Stimulated activated CD8-positive, alpha-beta memory T cell treated with anti-CD3 and anti-CD28 coated beads, Interleukin-15, amount 100 ng/mL, for 24 hours (primary cell): ENCODE measurements around the gene DNM2.
"Not testable (repeated sequence)": the region's sequence is repeated elsewhere in the genome, so short reads cannot be mapped to it uniquely, and the experiment has no call there.

ENCODE experiments used
- DNase-seq: peaks from one replicate; pipeline ENCODE4 v3.0.0-alpha.2; 2020; ENCODE audit warnings: low read depth

DNM2 gene

DNA sequence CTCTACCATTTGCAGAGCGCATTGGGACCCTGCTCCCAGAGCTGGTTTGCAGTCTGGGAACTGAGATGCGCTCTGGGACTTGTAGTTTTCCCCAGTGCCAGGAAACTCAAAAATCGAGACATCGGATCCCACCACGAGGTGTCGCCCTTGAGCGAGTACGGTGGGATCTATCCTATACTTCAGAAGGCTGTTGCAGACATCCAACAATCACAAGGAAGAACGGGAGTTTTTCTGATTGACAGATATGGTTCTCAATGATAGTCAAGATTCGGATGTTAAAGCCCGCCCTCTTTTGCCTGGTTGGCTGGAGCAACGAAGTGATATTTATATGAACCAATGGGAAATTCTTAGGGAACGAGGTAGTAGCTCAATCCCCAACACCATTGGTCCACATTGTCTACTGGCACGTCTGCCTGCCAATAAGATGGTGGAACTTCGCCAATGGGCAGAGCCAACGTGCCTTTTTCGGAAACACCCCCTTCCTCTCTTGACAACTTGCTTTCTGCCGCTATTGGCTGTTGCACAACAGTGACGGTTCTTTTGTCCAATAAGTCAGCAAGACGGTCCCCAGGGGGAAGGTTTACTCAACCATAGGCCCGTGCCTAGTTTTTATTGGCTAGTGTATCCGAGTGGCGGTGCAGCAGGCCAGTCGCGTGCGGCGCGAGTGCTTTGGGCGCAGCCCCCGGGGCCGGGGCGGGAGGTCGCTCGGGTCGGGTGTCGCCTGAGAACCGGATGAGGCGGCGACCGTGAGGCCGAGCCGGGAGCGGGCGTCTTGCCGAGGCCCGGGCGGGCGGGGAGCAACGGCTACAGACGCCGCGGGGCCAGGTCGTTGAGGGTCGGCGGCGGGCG lies at the start of gene DNM2:
DNM2 (plus strand) TSS at position 724 of the 849 bp plus-strand sequence. CDS start 164 bp downstream, outside the sequence.
- DNase-seq, result peak; percentile 95

DNA sequence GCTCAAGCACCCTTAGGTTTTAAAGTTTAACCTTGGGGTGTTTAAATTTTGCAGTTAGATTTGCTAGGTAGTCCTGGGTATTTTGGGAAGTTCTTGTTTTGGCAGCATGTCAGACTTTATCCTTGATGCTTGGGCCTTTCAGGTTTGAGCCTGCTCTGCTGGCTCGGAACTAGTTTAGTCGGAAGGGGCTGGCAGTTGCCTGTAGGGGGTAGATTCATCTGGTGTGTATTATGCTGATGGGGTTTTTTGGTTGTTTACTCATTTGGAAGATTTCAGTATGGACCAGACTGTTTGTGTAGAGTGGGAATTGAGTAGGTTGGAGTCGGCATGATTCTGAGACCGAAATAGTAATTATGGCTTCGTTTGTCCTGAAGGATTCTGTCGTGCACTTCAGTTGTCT lies 48.6 kb upstream of the DNM2 start:
- DNase-seq, result no peak

DNA sequence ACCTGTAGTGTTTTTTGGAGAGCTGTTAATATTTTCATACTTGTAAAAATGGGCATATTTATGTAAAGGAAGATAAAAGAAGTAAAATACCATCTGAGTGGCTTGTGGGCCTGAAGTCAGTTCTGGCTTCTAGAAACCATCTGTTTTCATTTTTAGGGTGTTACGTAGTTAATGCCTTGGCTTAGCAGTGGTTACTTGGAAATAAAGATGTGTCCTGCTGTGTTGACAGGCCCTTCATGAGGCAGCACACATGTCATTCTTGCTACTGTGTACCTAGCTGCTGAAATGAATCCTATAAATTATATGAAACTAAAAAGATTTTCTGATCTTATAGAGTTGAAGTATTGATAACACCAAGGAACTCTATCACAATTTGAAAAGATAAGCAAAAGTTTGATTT lies 47.7 kb upstream of the DNM2 start:
- no peak for DNase-seq

DNA sequence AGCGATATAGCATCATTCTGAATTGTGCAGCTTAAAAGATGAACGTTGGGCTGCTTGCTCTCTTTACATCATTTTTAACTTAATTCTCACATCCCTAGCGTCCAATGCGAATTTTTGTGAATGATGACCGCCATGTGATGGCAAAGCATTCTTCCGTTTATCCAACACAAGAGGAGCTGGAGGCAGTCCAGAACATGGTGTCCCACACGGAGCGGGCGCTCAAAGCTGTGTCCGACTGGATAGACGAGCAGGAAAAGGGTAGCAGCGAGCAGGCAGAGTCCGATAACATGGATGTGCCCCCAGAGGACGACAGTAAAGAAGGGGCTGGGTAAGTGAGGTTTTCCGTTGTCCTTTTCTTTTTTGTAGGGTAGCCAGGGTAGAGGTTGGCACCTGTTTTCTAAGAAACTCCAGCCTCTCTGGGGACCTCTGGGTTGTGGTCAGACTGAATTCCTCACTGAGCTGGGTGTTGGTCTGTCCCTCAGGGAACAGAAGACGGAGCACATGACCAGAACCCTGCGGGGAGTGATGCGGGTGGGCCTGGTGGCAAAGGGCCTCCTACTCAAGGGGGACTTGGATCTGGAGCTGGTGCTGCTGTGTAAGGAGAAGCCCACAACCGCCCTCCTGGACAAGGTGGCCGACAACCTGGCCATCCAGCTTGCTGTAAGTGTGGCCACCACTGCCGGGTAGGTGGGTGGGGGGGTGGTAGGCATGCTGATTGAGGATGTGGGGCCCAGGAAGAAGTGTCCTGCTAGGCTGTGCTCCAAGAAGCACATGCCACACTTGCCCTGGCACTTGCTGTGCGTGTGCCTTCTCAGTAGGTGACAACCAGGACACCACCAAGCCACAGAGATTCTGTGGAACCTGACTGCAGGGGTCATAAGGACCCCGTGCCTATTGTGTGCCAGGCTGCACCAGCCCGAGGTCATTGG lies 46.7 kb upstream of the DNM2 start:
- DNase-seq, result no peak

DNA sequence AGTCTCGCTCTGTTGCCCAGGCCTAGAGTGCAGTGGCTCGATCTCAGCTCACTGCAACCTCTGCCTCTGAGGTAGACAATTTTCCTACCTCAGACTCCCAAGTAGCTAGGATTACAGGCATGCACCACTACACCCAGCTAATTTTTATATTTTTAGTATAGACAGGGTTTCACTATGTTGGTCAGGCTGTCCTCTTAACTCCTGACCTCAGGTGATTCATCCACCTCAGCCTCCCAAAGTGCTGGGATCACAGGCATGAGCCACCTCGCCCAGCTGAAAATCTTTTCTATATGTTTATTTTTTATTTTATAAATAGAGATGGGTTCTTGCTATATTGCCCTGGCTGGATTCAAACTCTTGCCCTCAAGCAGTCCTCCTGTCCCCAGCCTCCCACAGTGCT lies 46.0 kb upstream of the DNM2 start:
- DNase-seq, result not testable (repeated sequence)

DNA sequence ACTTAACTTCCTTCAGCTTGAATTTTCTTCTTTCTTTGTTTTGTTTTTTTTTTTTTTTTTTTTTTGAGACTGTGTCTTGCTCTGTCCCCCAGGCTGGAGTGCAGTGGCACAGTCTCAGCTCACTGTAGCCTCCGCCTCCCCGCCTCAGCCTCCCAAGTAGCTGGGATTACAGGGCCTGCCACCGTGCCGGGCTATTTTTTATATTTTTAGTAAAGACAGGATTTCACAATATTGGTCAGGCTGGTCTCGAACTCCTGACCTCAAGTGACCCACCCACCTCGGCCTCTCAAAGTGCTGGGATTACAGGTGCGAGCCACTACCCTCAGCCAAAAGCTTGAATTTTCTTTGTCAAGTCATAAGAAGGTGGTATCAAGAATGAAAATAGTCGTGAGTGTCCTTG lies 42.7 kb upstream of the DNM2 start:
- not testable (repeated sequence) for DNase-seq

DNA sequence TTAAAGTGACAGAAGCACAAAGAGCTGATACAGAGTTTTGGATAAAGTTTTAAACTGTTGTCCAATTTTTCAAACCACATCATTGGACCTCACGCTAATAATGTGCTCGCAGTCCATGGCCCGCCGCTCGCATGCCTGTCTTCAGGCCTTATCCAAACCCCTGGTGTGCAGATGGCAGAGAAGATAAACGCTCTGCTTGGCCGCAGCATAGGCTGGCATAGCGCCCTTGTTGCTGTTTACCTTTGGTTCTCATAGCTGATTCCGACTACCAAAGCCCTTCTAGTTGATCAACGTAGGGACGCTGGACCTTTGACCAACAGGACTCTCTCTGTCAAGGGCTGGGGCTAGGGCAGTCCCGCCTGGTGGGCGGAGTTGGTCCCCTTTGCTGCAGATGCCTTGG lies 40.1 kb upstream of the DNM2 start:
- DNase-seq, result no peak

DNA sequence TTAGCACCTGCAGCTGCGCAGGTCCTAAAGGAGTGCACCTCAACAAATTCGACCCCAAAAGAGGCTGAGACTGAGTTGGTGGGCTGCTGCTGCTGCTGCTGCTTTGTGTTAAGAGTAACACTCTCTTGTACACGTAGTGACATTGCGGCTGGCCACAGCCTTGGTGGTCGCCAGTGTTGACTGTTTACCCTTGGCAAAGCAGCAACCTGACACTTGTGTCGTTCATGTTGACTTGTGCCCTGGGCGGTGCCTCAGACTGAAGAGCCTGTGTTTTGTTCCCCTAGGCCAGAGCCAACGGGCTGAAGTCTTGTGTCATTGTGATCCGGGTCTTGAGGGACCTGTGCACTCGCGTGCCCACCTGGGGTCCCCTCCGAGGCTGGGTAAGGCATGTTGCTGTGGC lies 39.1 kb upstream of the DNM2 start:
- DNase-seq, result no peak

DNA sequence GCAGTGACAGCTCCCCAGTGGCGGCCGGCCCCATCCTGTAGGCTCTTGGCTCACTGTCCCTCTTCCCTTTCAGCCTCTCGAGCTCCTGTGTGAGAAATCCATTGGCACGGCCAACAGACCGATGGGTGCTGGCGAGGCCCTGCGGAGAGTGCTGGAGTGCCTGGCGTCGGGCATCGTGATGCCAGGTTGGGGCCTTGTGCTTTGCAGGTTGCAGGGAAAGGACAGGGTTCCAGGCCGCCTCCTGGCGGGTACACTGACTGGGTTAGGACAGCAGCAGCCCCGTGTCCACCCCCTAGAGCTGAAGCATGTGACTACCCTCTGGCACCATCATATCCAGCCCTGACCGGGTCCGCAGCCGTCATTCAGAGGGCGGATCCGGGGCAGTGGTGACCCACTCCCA lies 38.1 kb upstream of the DNM2 start:
- no peak for DNase-seq

DNA sequence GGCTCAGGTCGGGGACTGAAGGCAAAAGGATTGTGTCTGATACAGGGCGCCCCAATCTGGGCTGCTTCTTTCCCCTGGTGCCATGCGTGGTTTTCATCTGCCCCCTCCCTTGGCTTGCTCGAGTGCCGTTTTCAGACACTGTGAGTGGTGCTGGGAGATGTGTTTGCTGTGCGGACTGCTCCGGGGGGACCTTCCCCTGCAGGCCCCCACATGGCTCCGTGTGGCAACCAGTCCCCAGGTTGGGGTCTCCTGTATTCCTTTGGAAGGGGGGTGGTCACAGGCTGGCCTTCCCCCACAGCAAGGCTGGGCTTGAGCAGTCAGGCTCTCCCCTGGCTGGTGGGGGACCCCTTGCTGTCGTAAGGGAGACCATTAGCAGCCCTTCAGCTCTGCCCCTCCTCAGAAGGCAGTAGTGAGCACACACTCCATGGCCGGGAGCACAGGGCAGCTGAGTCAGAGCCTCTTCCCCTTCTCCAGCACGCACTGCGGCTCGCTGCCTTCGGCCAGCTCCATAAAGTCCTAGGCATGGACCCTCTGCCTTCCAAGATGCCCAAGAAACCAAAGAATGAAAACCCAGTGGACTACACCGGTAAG lies 37.2 kb upstream of the DNM2 start:
- DNase-seq, result no peak

DNA sequence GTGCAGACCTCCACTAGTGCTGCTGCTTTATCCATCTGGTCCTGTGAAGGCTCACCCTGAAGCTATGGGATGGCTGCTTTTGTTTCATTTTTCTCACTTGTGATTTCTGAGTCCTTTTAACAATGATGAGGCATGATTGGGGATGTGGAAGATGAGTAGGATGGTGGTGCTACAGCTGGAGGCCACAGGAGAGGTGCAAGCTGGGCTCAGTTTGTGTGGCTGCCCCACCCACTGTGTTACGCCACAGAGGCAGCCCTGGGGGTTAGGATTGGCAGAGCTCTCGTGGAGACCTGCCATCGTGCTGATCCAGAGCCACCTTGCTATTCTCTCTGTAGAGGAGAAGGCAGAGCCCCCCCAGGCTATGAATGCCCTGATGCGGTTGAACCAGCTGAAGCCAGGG lies 36.2 kb upstream of the DNM2 start:
- no peak for DNase-seq

DNA sequence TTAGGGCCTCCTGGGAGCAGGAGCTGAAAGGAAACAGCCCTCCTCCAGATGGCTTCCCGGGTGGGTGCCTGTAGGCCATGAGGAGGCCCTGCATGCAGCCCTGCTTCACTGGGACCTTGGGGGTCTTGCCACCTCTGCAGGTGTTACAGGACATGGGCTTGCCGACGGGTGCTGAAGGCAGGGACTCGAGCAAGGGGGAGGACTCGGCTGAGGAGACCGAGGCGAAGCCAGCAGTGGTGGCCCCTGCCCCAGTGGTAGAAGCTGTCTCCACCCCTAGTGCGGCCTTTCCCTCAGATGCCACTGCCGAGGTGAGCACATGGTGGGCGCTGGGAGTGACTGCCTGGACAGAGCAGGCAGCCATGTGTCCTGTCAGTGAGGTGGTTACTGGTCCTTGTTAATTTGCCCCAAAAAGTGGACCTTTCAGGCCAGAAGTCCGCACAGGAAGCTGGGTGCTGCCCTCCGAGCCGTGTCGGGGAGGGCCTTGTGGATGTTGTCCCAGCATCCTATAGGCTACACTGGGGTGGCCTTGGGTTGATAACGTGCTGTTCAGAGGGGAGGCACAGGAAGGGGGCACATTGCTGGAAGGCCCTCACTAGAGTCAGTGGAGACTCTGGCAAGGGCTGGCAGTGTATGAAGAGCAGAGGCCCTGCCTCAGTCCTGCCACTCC lies 35.3 kb upstream of the DNM2 start:
- no peak for DNase-seq

DNA sequence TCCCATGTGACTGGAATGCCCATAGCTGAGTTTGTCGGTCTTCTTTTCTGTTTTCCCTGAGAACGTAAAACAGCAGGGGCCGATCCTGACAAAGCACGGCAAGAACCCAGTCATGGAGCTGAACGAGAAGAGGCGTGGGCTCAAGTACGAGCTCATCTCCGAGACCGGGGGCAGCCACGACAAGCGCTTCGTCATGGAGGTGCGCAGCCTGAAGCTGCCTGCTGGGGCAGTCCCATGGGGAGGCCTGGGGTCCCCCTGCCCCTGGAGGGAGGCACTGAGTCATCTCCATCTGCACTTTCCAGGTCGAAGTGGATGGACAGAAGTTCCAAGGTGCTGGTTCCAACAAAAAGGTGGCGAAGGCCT lies 34.8 kb upstream of the DNM2 start:
- no peak for DNase-seq

DNA sequence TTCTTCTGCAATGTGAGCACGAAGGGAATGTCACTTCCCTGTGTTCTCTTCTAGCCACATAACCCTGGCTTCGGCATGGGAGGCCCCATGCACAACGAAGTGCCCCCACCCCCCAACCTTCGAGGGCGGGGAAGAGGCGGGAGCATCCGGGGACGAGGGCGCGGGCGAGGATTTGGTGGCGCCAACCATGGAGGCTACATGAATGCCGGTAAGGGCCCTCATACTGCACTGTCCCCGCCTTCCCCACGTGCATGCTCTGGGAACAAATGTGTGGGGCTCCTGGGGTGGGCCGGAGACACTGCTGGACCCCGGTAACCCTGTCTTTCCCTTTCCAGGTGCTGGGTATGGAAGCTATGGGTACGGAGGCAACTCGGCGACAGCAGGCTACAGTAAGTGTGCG lies 34.3 kb upstream of the DNM2 start:
- DNase-seq, result no peak

DNA sequence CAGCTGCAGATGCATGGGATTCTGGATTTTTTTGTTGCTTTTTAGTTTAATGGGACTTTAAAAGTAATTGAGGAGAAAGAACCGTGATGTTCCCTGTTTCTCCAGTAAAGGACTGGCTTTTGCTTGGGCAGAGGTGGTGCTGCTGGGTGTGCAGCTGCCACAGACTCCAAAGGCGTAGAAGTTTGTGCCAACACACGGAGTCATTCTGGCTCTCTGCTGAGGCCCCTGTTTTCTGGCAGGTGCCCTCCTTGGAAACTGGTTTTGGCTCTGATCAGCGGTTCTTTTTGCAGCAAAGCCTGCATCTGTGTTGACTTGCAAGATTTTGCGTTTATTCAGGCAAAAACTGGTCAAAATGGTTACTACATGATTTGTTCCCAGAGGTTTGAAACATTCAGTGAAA lies 32.7 kb upstream of the DNM2 start:
- no peak for DNase-seq

DNA sequence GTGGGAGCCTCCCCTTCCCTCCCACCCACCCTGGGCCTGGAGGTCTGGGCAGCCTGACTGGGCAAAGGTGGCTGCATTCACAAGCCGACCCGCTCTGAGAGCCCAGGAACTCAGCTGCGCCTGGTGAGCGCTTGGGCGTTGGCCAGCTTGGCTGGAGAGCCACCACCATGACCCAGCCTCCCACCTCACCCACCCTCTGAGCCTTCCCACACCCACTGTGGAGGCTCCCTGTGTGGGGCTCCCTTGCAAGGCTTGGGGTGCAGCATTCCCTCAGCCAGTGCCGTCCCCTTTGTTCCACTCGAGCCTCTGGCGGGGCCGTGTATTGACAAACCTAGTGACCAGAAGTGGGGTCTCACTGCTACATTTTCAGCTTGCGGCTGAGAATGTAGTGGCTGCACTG lies 31.7 kb upstream of the DNM2 start:
- DNase-seq, result no peak

DNA sequence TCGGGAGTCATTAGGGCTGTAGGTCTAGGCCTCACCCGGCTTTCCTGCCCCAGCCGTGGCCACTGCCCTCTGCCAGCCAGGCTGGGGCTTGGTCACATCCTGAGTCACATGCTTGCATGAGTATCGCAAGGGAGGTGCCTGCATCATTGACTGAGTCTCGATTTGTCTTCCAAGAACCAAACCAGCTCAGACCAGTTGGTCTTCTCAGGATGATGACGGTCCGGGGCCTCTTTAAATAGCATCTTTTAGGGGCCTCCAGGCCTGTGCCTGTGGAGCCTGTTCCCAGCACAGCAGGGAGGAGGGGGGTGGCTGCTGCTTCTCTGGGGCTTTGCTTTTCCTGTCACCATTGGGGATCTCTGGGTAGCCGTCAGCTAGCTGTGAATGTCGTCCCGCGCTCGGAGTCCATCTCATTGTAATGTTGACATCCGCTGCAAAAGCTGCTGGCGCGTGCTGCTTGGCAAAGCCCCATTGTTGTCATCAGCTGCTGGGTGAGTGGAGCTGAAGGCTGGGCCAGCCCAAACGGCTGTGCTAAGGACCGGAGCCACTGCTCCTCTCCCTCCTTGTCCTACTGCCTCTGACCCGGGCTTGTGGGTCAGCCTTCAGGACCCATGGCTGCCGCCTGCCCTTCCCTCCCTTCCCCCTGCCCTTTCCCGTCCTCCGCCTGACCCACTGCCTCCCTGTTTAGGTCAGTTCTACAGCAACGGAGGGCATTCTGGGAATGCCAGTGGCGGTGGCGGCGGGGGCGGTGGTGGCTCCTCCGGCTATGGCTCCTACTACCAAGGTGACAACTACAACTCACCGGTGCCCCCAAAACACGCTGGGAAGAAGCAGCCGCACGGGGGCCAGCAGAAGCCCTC lies 31.0 kb upstream of the DNM2 start:
- no peak for DNase-seq

DNA sequence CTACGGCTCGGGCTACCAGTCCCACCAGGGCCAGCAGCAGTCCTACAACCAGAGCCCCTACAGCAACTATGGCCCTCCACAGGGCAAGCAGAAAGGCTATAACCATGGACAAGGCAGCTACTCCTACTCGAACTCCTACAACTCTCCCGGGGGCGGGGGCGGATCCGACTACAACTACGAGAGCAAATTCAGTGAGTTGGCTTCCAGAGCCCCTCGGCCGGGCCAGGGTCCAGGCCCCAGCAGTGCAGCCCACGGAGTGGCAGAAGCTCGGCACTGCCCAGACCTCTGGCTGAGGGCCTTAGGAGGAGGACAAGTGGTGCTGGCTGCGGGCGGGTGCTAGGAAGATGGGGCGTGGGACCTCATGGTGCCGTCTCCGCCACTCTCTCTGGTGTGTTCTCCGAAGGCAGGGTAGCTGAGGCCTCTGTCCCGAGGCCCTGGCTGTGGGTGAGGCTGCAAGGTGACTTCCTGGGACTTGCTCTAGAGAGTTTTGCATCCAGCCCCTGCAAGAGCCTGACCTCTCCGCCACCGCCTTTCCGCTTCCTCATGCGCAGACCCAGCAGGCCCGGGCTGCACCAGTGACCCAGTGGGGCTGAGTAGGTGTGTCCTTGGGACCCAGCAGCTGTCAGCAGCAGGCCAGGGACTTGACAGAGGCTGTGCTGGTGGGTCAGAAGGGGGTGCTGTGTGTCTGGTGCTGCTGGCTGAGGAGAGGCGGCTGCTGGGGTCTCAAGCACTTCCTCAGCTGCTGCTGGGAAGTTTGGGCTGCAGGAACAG lies 30.2 kb upstream of the DNM2 start:
- no peak for DNase-seq

DNA sequence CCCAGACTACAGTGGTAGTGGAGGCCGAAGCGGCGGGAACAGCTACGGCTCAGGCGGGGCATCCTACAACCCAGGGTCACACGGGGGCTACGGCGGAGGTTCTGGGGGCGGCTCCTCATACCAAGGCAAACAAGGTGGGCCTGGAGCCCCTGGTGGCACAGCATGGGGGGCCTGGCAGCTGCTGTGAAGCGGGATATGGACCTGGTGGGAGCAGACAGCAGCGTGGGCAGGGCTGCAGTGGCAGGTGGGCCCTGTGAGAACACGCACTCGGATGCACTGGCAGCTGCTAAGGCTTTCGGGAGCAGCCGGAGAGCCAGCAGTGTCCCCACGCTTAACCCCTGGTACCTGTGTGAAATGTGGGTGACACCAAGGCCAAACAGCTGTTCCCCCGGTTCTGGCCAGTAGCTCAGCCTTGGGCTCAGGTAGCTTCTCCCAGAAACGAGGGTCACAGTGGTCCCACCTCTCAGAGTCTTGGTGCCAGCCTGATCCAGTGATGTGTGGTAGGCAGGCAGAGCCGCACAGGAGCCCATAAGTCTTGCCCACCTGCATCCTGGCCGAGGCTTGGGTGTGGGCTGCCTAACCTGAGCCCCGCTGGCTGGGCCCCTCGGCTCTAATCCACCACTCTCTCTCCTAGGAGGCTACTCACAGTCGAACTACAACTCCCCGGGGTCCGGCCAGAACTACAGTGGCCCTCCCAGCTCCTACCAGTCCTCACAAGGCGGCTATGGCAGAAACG lies 29.2 kb upstream of the DNM2 start:
- no peak for DNase-seq

DNA sequence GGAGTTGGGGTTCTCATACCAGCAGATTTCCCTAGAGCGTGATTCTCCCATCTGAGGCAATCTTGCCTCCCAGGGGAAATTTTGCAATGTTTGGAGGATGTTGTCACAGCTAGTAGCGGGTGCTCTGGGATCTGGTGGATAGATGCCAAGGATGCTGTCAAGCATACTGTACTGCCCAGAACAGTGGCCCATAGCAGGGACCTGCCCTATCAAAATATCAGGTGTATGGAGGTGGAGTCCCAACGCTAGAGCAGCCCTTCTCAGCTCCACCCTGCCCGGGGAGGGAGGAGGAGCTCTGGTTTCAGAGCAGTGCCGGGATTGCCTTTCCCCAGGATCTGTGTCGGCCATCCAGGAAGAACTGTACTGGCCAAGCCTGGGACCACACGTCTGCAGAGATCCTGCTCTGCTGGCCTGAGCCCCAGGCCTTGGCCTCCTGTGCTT lies 27.5 kb upstream of the DNM2 start:
- DNase-seq, result no peak
